ENCODE data around the gene CBFA2T2.
"Not testable (repeated sequence)": the region's sequence is repeated elsewhere in the genome, so short reads cannot be mapped to it uniquely, and the experiment has no call there.

The CBFA2T2 gene

DNA sequence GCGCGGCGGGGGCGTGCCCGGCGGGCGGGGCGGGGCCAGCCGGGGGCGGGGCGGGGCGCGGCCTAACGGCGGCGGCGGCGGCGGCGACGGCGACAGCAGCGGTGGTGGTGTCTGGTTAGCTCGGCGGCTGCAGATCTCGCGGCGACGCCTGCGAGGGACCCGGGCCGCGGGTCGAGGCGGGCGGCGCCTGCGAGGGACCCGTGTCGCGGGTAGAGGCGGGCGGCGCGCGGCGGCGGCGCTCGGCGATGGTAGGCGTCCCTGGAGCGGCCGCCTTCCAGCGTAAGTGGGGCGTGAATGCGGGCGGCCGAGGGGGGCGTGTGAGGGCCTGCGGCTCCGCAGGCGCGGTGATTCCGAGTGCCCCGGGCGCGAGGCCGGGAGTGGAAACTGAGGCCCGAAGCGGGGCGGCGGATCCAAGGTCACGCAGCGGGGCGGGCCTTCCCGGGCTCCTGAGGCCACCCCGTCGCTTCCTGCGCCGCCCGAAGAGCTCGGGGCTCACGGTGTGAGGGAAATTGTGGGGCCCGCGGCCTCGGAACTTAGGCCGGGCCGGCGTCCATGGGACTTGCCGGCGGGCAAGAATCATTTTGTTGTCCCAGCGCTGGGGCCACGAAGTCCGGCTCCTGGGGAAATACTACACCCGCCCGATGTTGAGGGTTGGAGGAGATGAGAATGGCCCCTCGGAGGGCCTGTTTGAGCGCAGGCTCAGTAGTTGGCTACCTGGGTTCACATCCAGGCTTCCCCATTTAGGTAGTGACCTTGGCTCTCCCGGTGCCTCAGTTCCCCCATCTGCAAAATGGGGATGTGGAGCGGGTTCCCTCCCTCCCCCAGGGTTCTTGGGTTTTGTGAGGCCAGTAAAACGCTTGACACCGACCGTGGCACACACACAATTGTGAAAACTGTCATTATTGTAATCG, at the start of gene CBFA2T2:
Gene CBFA2T2 (plus strand): TSS at position 74 of the 911 bp plus-strand sequence. CDS start 172 bp downstream, at position 246.
- no peak for DNase-seq

DNA sequence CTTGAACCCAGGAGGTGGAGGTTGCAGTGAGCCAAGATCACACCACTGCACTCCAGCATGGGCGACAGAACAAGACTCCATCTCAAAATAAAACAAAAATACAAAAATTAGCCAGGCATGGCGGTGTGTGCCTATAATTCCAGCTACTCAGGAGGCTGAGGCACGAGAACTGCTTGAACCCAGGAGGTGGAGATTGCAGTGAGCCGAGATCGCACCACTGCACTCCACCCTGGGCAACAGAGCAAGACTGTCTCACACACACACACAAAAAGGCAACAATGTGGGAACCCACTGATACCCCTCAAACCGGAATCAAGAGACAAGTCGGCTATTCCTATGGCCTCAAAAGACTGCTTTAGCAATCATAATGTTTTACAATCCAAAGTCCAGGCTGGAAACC, 49.3 kb upstream of the CBFA2T2 start:
- not testable (repeated sequence) for DNase-seq

DNA sequence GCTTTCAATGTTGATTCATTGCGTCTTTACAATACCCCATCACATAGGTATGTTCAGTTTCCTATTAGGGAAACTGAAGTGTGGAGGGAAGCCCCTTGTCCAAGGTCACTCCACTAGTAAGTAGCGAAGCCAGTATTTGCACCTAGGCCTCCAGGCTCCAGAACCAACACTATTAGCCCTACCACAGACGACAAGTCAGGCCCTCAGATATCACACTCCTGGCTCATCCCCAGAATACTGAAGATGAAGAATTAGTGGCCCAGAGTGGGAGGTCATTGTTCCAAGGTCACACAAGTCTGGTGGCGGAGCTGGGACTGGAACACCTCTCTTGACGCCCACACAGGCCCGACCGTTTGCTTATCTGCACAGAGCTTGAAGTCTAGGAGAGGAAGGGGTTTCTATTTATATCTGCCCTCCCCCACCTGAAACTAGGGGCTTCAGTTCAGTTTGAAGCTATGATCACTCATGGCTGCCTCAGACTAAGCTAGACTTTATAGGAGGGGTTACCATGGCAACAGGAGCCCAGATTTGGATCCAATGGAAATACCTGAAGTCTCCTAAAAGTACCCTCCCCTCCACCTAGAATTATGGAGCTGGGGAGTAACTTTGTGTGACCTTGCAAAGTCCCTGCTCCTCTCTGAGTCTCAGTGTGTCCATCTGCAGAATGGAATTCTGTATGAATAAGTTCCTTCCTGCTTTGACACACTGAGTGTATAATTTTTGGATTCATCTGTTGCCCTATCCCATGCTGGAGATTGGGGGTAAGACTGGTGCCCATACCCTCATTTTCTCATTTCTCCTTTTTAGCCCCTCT, 48.5 kb upstream of the CBFA2T2 start:
- no peak for DNase-seq

DNA sequence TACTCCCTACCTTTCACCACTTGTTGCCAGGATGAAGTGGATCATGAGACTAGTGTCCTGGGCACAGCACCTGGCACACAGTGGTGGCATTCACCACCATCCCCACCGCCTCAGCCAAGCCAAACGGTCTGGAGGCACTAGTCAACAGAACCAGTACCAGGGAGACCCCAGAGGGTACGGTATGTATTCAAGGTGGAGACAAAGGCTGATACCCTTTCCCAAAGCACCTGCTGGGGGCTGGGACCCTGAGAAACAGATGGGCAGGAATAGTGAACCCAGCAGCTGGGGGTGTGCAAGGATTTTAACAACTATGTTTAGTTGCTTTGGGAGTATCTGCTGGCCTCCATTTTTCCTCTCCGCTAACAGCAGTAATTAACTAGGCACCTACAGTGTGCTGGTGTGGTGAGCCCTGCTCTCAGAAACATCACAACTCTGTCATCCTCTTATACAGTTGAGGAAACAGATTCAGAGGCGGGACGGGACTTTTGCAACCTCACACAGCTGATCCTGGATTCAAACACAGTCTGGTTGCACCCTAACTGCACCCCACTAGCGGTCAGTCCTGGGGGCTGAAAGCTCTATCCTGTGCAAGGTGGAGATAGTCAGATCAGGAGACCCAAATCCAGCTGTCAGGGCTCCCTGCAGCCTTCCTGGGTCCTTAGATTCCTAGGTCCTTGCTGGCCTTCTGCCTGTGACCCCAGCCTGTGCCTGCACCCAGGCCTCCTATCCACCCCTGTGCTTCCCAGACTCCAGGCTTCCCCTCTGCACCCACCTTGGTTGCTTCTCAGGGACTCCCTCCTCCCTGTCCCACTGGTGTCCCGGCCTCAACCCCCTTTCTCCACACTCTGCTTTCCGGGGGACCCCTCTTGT, 47.5 kb upstream of the CBFA2T2 start:
- DNase-seq = peak; percentile 4

DNA sequence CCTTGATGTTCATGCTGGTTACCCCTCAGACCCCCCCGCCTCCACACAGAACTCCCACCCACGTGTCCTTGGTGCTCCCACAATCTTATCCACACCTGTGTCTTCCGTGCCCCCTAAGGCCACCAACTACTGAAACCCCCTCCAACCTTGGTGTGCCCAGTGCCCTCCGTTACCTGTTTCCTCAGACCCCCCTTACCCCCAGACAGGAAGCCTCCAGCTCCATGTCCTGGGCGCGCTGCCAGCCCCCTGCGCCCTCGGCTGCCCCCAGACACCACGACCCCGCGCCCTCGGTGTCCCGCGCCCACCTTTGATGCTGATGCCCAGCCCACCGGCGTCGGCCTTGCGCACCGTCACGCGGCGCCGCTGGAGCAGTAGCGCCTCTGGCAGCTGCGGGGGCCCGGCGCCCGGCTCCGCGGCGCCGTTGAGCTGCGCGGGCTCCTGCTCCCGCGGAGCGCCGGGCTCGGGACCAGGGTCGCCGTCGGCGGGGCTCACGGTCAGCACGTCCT, 46.8 kb upstream of the CBFA2T2 start:
- peak; percentile 34 for DNase-seq

DNA sequence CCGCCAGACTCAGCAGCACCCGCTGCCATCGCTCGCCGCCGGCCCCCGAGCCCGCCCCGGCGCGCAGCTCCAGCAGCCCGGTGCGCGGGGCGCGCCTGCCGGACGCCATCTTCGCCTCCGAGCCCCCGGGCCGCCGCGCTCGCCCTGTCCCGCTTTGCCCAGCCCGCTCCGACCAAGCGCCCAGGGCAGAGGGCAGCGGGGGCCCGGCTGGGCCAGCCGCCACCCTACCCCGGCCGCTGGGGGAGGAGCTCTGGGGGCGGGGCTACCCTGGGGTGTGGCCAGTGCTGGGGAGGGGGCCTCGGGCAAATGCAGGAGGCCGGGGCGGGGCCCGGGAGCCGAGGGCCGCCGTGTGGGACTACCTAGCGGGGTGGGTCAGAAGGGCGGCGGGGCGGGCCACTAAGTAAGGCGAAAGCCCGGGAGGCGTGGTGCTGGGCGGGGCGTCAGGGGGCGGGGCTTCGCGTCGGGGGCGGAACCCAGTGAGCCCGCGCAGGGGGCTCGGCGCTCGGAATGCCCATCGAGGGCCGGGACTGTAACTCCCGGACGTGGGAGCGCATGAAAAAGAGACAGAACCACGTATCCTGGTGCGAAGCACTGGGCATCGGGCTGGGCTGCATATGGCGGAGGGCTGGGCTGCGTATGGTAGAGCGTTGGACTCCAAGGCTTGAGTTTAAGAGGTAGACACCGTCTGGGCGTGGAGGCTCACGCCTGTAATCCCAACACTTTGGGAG, 46.2 kb upstream of the CBFA2T2 start, which contains the start of gene SNTA1:
Gene SNTA1 (minus strand): TSS at position 252 of the 728 bp plus-strand sequence. CDS start 143 bp downstream, at position 109.
- DNase-seq = peak; percentile 91

DNA sequence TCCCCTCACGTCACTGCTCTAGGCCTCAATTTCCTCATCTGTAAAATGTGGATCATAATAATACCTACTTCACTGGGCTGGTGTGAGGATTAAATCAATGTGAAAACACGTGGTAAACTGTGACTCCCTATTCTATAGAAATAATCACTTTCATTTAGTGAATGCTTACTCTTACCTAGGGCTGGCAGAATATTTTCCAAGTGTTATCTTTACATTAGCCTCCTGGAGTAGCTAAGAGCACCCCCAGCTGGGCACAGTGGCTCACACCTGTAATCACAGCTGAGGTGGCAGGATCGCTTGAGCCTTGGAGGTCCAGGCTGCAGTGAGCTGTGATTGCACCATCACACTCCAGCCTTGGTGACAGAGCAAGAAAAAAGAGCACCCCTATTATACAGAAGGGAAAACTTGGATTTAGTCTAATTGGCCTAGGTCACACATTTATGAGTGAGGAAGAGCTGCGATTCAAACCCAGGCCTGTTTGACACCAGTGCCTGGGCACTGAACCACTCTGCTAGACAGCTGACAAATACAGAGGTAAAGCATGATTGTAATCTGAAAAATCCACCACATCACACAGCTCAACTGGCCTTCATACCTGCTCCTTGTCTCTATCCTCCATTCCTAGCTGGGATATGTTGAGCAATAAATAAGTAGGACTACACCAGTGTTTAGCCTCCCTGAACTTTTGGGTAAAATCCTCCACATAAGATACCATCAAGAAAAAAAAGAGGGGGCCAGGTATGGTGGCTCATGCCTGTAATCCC, 44.9 kb upstream of the CBFA2T2 start:
- DNase-seq = peak; percentile 58

DNA sequence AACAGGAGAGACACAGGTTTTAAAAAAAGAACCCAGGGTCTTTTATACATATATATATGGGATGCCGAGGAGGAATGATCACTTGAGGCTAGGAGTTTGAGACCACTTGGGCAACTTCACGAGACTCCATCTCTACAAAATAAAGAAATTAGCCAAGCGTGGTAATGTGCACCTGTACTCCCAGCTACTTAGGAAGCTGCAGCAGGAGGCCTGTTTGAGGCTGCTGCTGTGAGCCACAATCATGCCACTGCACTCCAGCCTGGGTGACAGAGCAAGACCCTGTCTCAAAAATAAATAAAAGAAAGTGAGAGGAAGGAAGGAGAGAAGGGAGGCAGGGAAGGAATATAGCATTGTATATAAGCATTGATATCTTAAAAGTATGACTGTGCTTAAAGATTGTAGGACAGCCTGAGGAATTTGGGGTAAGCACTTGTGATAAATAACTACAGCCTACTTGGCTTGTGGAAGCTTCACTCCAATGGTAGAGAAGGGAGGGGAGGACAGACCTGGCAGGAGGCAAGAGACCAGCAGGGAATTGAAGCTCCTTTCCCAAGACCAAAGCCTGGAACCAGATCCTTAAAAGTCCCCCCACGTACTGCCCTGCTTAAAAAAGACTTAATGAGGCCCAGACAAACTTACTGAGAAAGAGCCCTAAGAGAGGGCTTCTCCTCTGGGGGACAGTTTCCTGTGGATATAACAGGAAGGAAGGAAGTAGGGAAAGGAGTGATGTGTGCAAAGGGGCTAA, 43.8 kb upstream of the CBFA2T2 start:
- DNase-seq = no peak

DNA sequence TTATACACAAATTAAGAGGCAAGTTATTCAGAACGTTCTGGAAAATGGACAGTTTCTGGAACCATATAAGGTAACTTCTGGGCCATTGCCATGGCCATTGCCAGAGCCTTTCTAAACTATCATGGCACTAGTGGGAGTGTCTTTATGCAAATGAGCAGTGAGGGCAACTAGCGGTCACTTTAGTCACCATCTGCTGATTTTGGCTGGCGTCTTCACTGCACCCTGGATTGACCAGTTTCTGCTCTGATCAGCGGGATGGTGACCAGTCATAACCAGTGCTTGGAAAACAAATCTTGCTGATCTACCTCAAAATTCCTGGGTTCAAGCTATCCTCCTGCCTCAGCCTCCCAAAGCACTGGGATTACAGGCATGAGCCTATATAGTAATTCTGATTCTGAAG, 39.0 kb upstream of the CBFA2T2 start:
- DNase-seq = no peak

DNA sequence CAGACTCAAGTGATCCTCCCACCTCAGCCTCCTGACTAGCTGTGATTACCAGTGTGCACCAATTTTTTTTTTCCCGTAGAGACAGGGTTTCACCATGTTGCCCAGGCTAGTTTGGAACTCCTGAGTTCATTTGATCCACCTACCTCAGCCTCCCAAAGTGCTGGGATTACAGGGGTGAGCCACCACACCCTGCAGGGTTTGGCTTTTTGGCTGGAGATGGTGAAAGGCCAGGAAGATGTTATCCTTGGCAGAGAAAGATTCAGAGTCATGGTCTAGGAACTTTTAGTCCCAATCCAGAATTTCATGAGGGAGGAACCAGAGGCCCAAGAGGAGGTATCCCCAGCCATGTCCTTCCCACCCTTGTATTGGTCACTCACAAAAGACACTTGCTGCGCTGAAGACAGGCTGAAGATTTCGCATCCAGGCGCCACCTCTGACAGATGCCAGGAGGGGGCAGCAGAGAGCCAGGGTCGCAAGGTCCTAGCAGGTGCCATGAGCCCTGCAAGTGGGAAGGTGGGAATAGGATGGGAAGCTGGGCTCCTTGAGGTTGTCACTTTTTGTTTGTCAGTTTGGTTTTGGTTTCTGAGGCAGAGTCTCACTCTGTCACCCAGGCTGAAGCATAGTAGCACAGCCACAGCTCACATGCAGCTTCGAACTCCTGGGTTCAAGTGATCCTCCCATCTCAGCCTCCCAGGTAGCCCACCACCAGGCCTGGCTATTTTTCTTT, 32.8 kb upstream of the CBFA2T2 start:
- peak; percentile 88 for DNase-seq

DNA sequence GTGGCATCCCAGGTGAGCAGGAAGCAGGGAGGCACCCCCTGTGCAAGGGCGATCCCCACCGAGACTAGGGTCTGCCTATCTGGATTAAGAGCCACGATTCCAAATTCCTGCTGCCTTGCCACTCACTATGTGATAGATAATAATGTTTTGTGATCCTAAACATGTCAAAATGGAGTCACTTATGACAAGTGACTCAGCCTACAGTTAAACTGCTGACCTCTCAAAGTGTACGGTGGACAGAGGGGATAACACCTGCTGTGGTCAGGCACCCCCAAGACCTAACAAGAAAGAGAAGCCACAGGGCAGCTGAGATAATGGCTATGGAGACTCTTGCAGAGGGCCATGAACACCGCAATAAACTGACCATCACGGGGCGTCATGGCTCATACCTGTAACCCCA, 30.3 kb upstream of the CBFA2T2 start:
- DNase-seq = no peak

DNA sequence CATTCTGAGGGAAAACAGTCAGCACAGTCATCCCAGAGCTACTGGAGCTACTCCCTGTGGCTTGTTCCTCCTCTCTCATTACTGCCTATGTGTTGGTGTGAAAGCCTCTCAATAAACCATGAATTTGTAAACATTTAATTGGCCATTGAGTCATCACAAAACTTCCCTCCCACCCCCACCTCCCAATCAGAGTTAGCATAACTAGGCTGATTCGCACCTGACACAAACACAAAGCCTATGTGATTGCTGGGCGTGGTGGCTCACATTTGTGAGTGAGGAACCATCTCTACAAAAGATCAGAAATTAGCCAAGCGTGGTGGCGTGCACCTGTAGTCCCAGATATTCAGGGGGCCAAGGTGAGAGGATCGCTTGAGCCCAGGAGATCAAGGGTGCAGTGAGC, 29.2 kb upstream of the CBFA2T2 start:
- DNase-seq = no peak

DNA sequence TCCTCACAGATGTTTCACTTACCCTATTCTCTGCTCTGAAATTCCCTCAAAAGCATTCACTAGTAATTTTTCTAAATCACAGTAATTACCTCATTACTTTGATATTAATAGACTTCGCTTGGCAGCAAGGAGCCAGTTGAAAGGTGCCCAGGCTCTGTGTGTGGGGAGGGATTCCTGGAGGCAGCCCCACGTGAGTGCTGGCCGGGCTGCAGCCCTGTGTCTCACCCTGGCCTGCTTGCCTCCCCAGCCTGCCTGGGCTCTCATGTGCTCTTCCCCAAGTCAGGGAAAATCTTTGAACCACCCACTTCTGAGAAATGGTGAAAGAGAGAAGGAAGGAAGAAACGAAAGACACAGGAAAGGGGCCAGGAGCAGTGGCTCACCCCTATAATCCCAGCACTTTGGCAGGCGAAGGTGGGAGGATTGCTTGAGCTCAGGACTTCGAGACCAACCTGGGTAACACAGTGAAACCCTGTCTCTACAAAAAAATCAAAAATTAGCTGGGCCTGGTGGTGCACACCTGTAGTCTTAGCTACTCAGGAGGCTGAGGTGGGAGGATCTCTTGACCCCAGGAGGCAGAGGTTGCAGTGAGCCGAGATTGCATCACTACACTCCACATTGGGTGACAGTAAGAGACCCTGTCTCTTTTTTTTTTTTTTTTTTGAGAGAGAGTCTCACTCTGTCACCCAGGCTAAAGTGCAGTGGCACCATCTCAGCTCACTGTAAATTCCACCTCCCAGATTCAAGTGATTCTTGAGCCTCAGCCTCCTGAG, 26.4 kb upstream of the CBFA2T2 start:
- DNase-seq = no peak

DNA sequence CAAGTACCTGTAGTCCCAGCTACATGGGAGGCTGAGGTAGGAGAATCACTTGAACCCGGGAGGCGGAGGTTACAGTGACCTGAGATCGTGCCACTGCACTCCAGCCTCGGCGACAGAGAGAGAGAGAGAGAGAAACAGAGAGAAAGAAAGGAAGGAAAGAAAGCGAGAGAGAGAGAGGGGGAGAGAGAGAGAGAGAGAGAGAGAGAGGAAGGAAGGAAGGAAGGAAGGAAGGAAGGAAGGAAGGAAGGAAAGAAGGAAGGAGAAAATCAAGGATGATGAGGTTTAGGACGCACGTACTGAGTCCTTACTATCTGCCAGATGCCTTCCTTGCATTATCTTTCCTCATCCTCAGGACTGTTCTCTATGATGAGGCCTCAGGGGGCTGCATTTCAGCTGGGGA, 25.1 kb upstream of the CBFA2T2 start:
- not testable (repeated sequence) for DNase-seq

DNA sequence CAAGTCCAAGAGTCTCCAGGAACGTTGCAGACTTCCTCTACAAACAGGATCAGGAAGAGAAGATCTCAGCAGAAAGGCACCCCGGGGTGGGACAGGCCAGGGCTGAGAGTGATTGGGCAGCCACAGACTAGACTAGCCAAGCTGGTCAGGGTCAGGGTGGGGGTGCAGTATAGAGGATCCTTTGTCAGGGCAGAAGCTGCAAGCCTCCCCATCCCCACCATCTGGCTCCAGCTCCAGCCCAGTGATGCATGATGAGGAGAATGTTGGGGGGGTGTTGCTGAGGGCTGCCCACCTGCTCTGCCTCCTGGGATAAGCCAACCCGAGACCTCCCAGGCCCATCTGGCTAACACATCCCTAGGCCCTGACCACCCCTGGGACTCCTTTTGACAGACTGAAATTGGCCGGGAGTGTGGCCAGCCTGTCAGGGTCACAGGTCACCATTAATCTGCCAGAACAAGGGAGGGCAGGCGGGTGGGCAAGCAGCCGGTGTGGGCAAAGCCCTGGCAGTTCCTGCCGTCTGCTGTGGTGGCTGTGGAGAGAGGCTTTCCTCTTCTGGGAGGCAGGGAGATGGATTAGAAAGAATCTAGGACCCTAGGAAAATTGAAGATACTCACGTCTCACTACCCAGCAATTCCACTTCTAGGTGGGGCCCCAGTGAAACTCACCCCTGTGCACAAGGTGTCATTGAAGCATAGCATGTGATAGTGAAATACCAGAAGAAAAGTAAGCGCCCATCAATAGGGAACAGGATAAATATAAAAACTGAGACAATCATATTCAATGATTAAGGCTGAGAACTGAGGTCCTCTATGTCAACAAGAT, 24.2 kb upstream of the CBFA2T2 start:
- no peak for DNase-seq

DNA sequence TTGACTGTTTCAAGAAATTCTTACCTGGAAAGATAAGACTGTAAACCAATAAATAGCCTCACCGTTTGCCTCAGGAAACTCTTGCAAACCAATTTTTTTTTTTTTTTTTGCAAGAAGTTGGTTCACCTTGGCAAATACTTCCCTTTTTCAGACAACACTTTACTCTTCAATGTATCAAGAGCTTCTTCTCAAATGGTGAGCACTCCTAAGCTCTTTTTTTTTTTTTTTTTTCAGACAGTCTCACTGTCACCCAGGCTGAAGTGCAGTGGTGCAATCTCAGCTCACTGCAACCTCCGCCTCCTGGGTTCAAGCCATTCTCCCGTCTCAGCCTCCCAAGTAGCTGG, 23.6 kb upstream of the CBFA2T2 start:
- DNase-seq = no peak

DNA sequence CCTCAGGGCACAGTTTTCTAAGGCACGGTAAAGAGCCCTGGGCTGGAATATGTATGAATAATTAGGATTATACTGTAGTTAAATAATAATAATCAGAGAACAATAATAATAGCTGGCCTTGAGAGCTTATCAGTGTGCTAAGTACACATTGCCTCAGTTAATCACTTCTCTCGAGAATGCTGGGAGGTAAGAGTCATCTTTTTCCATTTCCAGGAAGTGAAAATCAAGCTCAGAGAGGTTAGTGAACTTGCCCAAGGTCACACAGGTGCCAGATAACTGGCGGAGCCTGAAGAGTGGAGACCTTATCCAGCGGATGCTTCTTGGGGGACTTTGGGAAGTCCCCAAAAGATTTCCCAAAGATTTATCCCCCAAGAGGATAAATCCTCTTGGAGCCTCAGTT, 19.4 kb upstream of the CBFA2T2 start:
- DNase-seq = no peak

DNA sequence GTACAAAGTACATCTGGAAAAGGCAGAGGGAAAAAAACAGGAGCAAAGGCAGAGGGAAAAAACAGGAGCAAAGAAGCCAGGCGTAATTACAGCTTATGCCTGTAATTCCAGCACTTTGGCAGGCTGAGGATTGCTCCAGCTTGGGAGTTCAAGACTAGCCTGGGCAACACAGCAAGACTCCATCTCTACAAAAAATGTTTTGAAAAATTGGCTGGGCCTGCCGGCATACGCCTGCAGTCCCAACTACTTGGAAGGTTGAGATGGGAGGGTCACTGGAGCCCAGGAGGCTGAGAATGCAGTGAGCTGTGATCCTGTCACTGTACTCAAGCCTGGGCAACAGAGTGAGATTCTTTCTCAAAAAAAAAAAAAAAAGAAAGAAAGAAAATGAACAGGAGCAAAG, 19.0 kb upstream of the CBFA2T2 start:
- no peak for DNase-seq

All from activated CD4-positive, alpha-beta T cell treated with anti-CD3 and anti-CD28 coated beads for 48 hours (primary cell).